ENCODE results near the gene EXD3. TPM values are rescaled to one million over a fixed set of nuclear protein-coding genes. Genes with fewer than 3 reads are reported as not detected.
"Not testable (repeated sequence)": the region's sequence is repeated elsewhere in the genome, so short reads cannot be mapped to it uniquely, and the experiment has no call there.

Gene EXD3
- total RNA-seq, 1 donor from 2014 or later, result 8.6 TPM

DNA sequence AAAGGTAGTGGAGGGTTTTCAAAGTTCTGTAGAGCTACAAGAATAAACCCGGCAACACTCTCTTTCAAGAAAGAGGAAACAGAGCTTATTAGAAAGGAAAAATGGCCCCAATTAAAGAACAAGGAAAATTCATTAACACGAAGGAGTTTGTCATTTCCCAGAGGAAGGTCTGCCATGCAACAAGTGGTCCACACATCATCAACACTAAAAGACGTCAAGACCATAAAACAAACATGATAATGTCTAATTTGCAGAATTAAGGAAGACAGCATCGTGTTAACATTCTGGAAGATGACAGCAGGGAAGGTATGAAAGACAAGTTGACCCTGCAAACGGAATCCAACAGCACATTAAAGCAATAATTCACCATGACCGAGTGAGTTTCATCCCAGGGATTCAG lies 92.3 kb downstream of the EXD3 start:
- no peak overlapping the region for H3K4me3 ChIP-seq (ENCODE audit: low read depth, low read length)
- no peak for DNase-seq (ENCODE audit: low read depth)
- no peak for TF ChIP-seq CTCF (IDR thresholded peaks at IDR 0.05; ENCODE audit: insufficient read depth, low read length, poor library complexity, severe bottlenecking)
- no peaks in the 10 kb centered on the region for H3K27me3 ChIP-seq (ENCODE audit: control insufficient read depth, insufficient read depth, low read length)
- no peaks in the 10 kb centered on the region for H3K36me3 ChIP-seq (ENCODE audit: control insufficient read depth, insufficient read depth, low read length)

DNA sequence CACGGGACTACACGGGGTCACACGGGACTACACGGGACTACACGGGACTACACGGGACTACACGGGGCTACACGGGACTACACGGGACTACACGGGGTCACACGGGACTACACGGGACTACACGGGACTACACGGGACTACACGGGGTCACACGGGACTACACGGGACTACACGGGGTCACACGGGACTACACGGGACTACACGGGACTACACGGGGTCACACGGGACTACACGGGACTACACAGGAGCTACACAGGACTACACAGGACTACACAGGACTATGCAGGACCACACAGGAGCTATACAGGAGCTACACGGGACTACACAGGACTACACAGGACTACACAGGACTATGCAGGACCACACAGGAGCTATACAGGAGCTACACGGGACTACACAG lies 93.4 kb downstream of the EXD3 start:
- not testable (repeated sequence) for H3K36me3 ChIP-seq (ENCODE audit: control insufficient read depth, insufficient read depth, low read length); H3K4me3 ChIP-seq (ENCODE audit: low read depth, low read length); DNase-seq (ENCODE audit: low read depth); H3K27me3 ChIP-seq (ENCODE audit: control insufficient read depth, insufficient read depth, low read length)

GRCh38 chr9:137327641-137328550 lies 95.1 kb downstream of the EXD3 start:
- not testable (repeated sequence) for H3K36me3 ChIP-seq (ENCODE audit: control insufficient read depth, insufficient read depth, low read length); DNase-seq (ENCODE audit: low read depth); H3K27me3 ChIP-seq (ENCODE audit: control insufficient read depth, insufficient read depth, low read length); H3K4me3 ChIP-seq (ENCODE audit: low read depth, low read length)

GRCh38 chr9:137326445-137327065 lies 96.4 kb downstream of the EXD3 start:
- Histone ChIP-seq H3K4me3 (ENCODE audit: low read depth, low read length) (no peak overlapping the region), H3K36me3 (ENCODE audit: control insufficient read depth, insufficient read depth, low read length) (no peaks in the 10 kb centered on the region), H3K27me3 (ENCODE audit: control insufficient read depth, insufficient read depth, low read length) (no peaks in the 10 kb centered on the region)
- DNase-seq (ENCODE audit: low read depth), result no peak
- no peak for TF ChIP-seq CTCF (IDR thresholded peaks at IDR 0.05; ENCODE audit: insufficient read depth, low read length, poor library complexity, severe bottlenecking)

GRCh38 chr9:137325799-137326198 lies 97.2 kb downstream of the EXD3 start:
- no peaks in the 10 kb centered on the region for H3K36me3 ChIP-seq (ENCODE audit: control insufficient read depth, insufficient read depth, low read length)
- TF ChIP-seq CTCF (IDR thresholded peaks at IDR 0.05; ENCODE audit: insufficient read depth, low read length, poor library complexity, severe bottlenecking), result no peak
- no peak overlapping the region for H3K4me3 ChIP-seq (ENCODE audit: low read depth, low read length)
- no peak for DNase-seq (ENCODE audit: low read depth)
- H3K27me3 ChIP-seq (ENCODE audit: control insufficient read depth, insufficient read depth, low read length), result no peaks in the 10 kb centered on the region

DNA sequence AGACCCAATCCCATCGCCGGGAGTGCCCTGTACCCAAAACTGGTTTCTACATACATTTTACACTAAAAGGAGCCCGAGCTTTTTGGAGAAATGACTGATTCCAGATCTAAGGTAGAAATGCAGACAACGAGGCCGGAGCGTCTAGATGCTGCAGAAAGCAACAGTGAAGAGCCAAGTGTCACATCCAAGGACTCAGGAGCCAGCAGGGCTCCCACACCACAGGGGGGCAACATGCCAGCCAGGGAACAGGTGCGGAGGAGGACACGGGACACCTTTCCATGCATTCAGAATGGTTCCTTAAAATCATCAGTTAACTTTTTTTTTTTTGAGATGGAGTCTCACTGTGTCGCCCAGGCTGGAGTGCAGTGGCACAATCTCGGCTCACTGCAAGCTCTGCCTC lies 97.8 kb downstream of the EXD3 start:
- TF ChIP-seq CTCF (IDR thresholded peaks at IDR 0.05; ENCODE audit: insufficient read depth, low read length, poor library complexity, severe bottlenecking), result no peak
- H3K36me3 ChIP-seq (ENCODE audit: control insufficient read depth, insufficient read depth, low read length), result no peaks in the 10 kb centered on the region
- no peak for DNase-seq (ENCODE audit: low read depth)
- no peak overlapping the region for H3K4me3 ChIP-seq (ENCODE audit: low read depth, low read length)
- H3K27me3 ChIP-seq (ENCODE audit: control insufficient read depth, insufficient read depth, low read length), result no peaks in the 10 kb centered on the region
